WTC11 (cell line): Measurements from ENCODE around the gene C3orf18. TPM values are rescaled to one million over a fixed set of nuclear protein-coding genes. Genes with fewer than 3 reads are reported as not detected.

Source experiments
- ATAC-seq: fragments of 200-7000 bp; cut with Tn5 transposase; 2 replicates; pipeline ENCODE4 v1.10.0; 2021; ENCODE audit warnings: mild to moderate bottlenecking, moderate library complexity
- CTCF ChIA-PET: fragments of 300-600 bp; sonication (Branson Sonifier 250); formaldehyde crosslinking; loops from one replicate; lab custom pipeline; 2021; ENCODE audit warnings: antibody characterized with exemption; lab: Charles Lee
- POLR2A ChIA-PET: fragments of 350-600 bp; sonication (Branson Sonifier 250); formaldehyde crosslinking; loops from one replicate; lab custom pipeline; 2021; ENCODE audit warnings: antibody characterized with exemption; lab: Charles Lee
- DNase-seq: peaks from one replicate; pipeline ENCODE4 v3.0.0; 2021; ENCODE audit warnings: low spot score
- H3K27ac Mint-ChIP-seq: 2 replicates; pipeline ENCODE4 v1.8.0; 2021; ENCODE audit warnings: mixed read lengths
- H3K27me3 Mint-ChIP-seq: 2 replicates; pipeline ENCODE4 v1.8.0; 2021; ENCODE audit warnings: low read depth, mild to moderate bottlenecking, moderate library complexity, mixed read lengths
- H3K36me3 Mint-ChIP-seq: 2 replicates; pipeline ENCODE4 v1.8.0; 2021; ENCODE audit warnings: mixed read lengths
- H3K4me1 Mint-ChIP-seq: 2 replicates; pipeline ENCODE4 v1.8.0; 2022; ENCODE audit warnings: mixed read lengths
- H3K4me3 Mint-ChIP-seq: 2 replicates; pipeline ENCODE4 v1.8.0; 2021; ENCODE audit warnings: mild to moderate bottlenecking, moderate library complexity, mixed read lengths
- H3K9me3 Mint-ChIP-seq: 2 replicates; pipeline ENCODE4 v1.8.0; 2021; ENCODE audit warnings: mixed read lengths
- CBFB ChIP-seq: sonication (generic); formaldehyde crosslinking; IDR thresholded peaks from 2 replicates; pipeline ENCODE4 v1.8.1; 2022; ENCODE audit warnings: mild to moderate bottlenecking, low read depth, missing genetic modification reagents
- CREM ChIP-seq: sonication (generic); formaldehyde crosslinking; IDR thresholded peaks from 2 replicates; pipeline ENCODE4 v1.8.1; 2022; ENCODE audit warnings: mild to moderate bottlenecking, missing genetic modification reagents, moderate library complexity
- ETV6 ChIP-seq: sonication (generic); formaldehyde crosslinking; IDR thresholded peaks from 2 replicates; pipeline ENCODE4 v1.8.1; 2022; ENCODE audit warnings: mild to moderate bottlenecking, missing genetic modification reagents
- GABPB1 ChIP-seq: sonication (generic); formaldehyde crosslinking; IDR thresholded peaks from 2 replicates; pipeline ENCODE4 v1.8.1; 2023; ENCODE audit warnings: mild to moderate bottlenecking, missing genetic modification reagents
- GRHL2 ChIP-seq: fragments of 250-450 bp; sonication (Bioruptor Pico); IDR thresholded peaks from 2 replicates; pipeline ENCODE4 v1.8.0; 2022; ENCODE audit warnings: mild to moderate bottlenecking, moderate library complexity; ENCODE audit not compliant: insufficient replicate concordance, severe bottlenecking
- HMGA2 ChIP-seq: fragments of 250-450 bp; sonication (Bioruptor Pico); IDR thresholded peaks from 2 replicates; pipeline ENCODE4 v1.4.0; 2021; ENCODE audit warnings: mild to moderate bottlenecking, moderate library complexity
- MYBL2 ChIP-seq: sonication (generic); formaldehyde crosslinking; IDR thresholded peaks from 2 replicates; pipeline ENCODE4 v1.8.1; 2023; ENCODE audit warnings: mild to moderate bottlenecking, moderate library complexity, missing genetic modification reagents
- NR1H2 ChIP-seq: sonication (generic); formaldehyde crosslinking; IDR thresholded peaks from 2 replicates; pipeline ENCODE4 v1.9.0; 2021; ENCODE audit warnings: mild to moderate bottlenecking, moderate library complexity, missing genetic modification reagents
- TEAD1 ChIP-seq: sonication (generic); formaldehyde crosslinking; IDR thresholded peaks from 2 replicates; pipeline ENCODE4 v1.8.0; 2022; ENCODE audit warnings: mild to moderate bottlenecking, missing genetic modification reagents
- TP53 ChIP-seq: sonication (generic); formaldehyde crosslinking; IDR thresholded peaks from 2 replicates; pipeline ENCODE4 v1.8.1; 2023; ENCODE audit warnings: mild to moderate bottlenecking, missing genetic modification reagents
- ZNF138 ChIP-seq: sonication (generic); formaldehyde crosslinking; conservative IDR thresholded peaks from 2 replicates; pipeline ENCODE4 v1.8.1; 2022; ENCODE audit warnings: mild to moderate bottlenecking, moderate library complexity, missing genetic modification reagents
- ZNF232 ChIP-seq: sonication (generic); formaldehyde crosslinking; IDR thresholded peaks from 2 replicates; pipeline ENCODE4 v1.8.0; 2022; ENCODE audit warnings: mild to moderate bottlenecking, missing genetic modification reagents
- ZNF423 ChIP-seq: fragments of 250-450 bp; sonication (Bioruptor Pico); IDR thresholded peaks from 2 replicates; pipeline ENCODE4 v2.1.2; 2022; ENCODE audit warnings: mild to moderate bottlenecking, moderate library complexity
- total RNA-seq: library from RNA; stranded (reverse); gene quantifications from 3 replicates; pipeline ENCODE4 v1.2.3, GENCODE V29; 2021
- TF ChIP-seq, protein P1 (sequence below): sonication (generic); formaldehyde crosslinking; conservative IDR thresholded peaks from 2 replicates; pipeline ENCODE4 v1.8.1; 2023; ENCODE audit warnings: mild to moderate bottlenecking, low read depth, missing genetic modification reagents, moderate library complexity
- TF ChIP-seq, protein P2 (sequence below): fragments of 250-450 bp; sonication (Bioruptor Pico); IDR thresholded peaks from 2 replicates; pipeline ENCODE4 v1.9.0; 2021; ENCODE audit warnings: mild to moderate bottlenecking
- TF ChIP-seq, protein P3 (sequence below): fragments of 250-450 bp; sonication (Bioruptor Pico); IDR thresholded peaks from 2 replicates; pipeline ENCODE4 v2.1.2; 2022; ENCODE audit warnings: mild to moderate bottlenecking, moderate library complexity
- TF ChIP-seq, protein P4 (sequence below): sonication (generic); formaldehyde crosslinking; IDR thresholded peaks from 2 replicates; pipeline ENCODE4 v1.8.1; 2023; ENCODE audit warnings: mild to moderate bottlenecking, missing genetic modification reagents, moderate library complexity

The C3orf18 gene
- total RNA-seq, 1 experiment from 2014 or later: 12.1 TPM

DNA sequence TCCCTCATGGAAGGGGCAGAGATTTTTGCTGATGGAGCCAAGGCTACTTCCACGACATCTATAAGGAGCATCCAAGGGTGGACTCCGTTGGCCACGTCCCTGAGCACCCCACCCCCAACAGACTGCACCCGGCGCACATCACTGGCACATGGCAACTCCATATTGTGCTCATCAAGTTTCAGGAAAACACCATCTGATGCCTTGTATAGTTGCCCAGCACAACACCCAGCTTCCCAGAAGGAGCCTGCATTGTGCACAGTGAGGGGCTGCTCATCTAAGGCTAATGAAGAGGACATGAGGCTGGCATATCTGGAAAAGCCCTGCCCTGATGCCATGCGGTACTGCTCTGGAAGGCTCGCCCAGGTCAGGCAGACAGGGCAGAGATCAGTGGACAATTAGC lies 49.1 kb downstream of the C3orf18 start:
- Mint-ChIP-seq H3K27me3 (peaks cover 10% of the 10 kb centered on the region), H3K4me3 (no peak overlapping the region), H3K9me3 (no peaks in the 10 kb centered on the region)
- ChIA-PET CTCF (interaction anchor here (0.6 to 5.4 kb wide), 9 partner anchors 9 to 178 kb away, joined by 3 to 42 read pairs (median 3); partner anchors contain the start of gene RASSF1), POLR2A (interaction anchor here (0.7 kb wide), 1 partner anchor 50 kb away, joined by 4 read pairs; no protein-coding TSS in a partner anchor)
- no peak for DNase-seq
- ATAC-seq: no peak
- TF ChIP-seq ZNF138 (CRISPR knock-in tag): no peak
- TF ChIP-seq, protein P1, sequence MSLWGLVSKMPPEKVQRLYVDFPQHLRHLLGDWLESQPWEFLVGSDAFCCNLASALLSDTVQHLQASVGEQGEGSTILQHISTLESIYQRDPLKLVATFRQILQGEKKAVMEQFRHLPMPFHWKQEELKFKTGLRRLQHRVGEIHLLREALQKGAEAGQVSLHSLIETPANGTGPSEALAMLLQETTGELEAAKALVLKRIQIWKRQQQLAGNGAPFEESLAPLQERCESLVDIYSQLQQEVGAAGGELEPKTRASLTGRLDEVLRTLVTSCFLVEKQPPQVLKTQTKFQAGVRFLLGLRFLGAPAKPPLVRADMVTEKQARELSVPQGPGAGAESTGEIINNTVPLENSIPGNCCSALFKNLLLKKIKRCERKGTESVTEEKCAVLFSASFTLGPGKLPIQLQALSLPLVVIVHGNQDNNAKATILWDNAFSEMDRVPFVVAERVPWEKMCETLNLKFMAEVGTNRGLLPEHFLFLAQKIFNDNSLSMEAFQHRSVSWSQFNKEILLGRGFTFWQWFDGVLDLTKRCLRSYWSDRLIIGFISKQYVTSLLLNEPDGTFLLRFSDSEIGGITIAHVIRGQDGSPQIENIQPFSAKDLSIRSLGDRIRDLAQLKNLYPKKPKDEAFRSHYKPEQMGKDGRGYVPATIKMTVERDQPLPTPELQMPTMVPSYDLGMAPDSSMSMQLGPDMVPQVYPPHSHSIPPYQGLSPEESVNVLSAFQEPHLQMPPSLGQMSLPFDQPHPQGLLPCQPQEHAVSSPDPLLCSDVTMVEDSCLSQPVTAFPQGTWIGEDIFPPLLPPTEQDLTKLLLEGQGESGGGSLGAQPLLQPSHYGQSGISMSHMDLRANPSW (CRISPR knock-in tag): no peak
- no peak for TF ChIP-seq NR1H2 (CRISPR knock-in tag)
- no peak for TF ChIP-seq GRHL2
- TF ChIP-seq GABPB1 (CRISPR knock-in tag): no peak
- TF ChIP-seq MYBL2: no peak
- TF ChIP-seq CBFB: no peak
- TF ChIP-seq, protein P2, sequence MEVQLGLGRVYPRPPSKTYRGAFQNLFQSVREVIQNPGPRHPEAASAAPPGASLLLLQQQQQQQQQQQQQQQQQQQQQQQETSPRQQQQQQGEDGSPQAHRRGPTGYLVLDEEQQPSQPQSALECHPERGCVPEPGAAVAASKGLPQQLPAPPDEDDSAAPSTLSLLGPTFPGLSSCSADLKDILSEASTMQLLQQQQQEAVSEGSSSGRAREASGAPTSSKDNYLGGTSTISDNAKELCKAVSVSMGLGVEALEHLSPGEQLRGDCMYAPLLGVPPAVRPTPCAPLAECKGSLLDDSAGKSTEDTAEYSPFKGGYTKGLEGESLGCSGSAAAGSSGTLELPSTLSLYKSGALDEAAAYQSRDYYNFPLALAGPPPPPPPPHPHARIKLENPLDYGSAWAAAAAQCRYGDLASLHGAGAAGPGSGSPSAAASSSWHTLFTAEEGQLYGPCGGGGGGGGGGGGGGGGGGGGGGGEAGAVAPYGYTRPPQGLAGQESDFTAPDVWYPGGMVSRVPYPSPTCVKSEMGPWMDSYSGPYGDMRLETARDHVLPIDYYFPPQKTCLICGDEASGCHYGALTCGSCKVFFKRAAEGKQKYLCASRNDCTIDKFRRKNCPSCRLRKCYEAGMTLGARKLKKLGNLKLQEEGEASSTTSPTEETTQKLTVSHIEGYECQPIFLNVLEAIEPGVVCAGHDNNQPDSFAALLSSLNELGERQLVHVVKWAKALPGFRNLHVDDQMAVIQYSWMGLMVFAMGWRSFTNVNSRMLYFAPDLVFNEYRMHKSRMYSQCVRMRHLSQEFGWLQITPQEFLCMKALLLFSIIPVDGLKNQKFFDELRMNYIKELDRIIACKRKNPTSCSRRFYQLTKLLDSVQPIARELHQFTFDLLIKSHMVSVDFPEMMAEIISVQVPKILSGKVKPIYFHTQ (CRISPR knock-in tag): no peak
- TF ChIP-seq CREM: no peak
- no peak for TF ChIP-seq TEAD1 (CRISPR knock-in tag)
- TF ChIP-seq, protein P3, sequence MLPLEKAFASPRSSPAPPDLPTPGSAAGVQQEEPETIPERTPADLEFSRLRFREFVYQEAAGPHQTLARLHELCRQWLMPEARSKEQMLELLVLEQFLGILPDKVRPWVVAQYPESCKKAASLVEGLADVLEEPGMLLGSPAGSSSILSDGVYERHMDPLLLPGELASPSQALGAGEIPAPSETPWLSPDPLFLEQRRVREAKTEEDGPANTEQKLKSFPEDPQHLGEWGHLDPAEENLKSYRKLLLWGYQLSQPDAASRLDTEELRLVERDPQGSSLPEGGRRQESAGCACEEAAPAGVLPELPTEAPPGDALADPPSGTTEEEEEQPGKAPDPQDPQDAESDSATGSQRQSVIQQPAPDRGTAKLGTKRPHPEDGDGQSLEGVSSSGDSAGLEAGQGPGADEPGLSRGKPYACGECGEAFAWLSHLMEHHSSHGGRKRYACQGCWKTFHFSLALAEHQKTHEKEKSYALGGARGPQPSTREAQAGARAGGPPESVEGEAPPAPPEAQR (CRISPR knock-in tag): no peak
- no peak for TF ChIP-seq ETV6 (CRISPR knock-in tag)
- TF ChIP-seq, protein P4, sequence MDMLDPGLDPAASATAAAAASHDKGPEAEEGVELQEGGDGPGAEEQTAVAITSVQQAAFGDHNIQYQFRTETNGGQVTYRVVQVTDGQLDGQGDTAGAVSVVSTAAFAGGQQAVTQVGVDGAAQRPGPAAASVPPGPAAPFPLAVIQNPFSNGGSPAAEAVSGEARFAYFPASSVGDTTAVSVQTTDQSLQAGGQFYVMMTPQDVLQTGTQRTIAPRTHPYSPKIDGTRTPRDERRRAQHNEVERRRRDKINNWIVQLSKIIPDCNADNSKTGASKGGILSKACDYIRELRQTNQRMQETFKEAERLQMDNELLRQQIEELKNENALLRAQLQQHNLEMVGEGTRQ (CRISPR knock-in tag): no peak
- TF ChIP-seq, all 79 proteins: peak for 0
- Mint-ChIP-seq H3K27ac (no peak overlapping the region), H3K36me3 (no peaks in the 10 kb centered on the region), H3K4me1 (peaks cover 76% of the 10 kb centered on the region)

DNA sequence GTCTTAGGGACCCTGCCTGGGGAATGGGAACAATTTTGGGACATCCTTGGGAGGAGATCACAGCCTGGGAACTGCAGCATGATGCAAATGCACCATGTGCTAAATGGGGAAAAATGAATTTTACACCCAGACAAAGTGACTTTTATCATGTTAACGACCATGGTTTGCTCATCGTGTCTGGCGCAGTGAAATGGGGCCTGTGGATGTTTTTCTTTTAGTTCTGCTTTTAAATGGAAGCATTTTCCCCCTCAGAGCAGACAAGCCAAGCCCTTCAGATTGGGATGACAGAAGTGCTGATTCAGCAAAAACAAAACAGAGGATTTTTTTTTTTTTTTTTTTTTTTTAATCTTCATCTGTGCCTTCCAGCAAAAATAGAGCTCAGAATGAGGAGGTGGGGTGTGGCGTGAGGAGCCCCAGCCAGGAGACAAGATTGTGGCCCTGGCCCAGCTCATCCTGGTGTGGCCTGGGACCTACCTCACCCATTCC lies 49.8 kb downstream of the C3orf18 start:
- CTCF ChIA-PET: interaction anchor here (0.6 to 5.4 kb wide), 7 partner anchors 8 to 177 kb away, joined by 3 to 42 read pairs (median 3); partner anchors contain the start of gene RASSF1
- no peak overlapping the region for H3K4me3 Mint-ChIP-seq
- H3K27me3 Mint-ChIP-seq: peaks cover 10% of the 10 kb centered on the region
- no peak overlapping the region for H3K27ac Mint-ChIP-seq
- TF ChIP-seq HMGA2 (no peak), ZNF232 (CRISPR knock-in tag) (no peak), ZNF423 (CRISPR knock-in tag) (no peak), TP53 (no peak)
- H3K36me3 Mint-ChIP-seq: no peaks in the 10 kb centered on the region
- no peaks in the 10 kb centered on the region for H3K9me3 Mint-ChIP-seq
- POLR2A ChIA-PET: interaction anchor here (0.7 kb wide), 1 partner anchor 51 kb away, joined by 4 read pairs; no protein-coding TSS in a partner anchor
- no peak for ATAC-seq
- peaks cover 73% of the 10 kb centered on the region for H3K4me1 Mint-ChIP-seq
- no peak for DNase-seq
